H1 (cell line): Measurements from ENCODE around the gene ZFP69. TPM values are rescaled to one million over a fixed set of nuclear protein-coding genes. Genes with fewer than 3 reads are reported as not detected.
A peak's percentile ranks its signal among the peaks of the same experiment; 100 is the strongest.

Experiments used
- CTCF ChIA-PET: fragments of 300-600 bp; sonication (Branson Sonifier 250); formaldehyde crosslinking; loops from one replicate; lab custom pipeline; 2021; ENCODE audit not compliant: partially characterized antibody; lab: Charles Lee
- POLR2A ChIA-PET: fragments of 300-600 bp; sonication (Branson Sonifier 250); formaldehyde crosslinking; loops from one replicate; lab custom pipeline; 2021; ENCODE audit warnings: inconsistent platforms; ENCODE audit not compliant: partially characterized antibody; lab: Charles Lee
- DNase-seq, 2 experiments: peaks; one replicate each; pipeline versions ENCODE4 v3.0.0 to v3.0.0-alpha.2; 2010 to 2022; ENCODE audit warnings: low spot score in 2 of 2, low read depth in 1 of 2, mixed read lengths in 1 of 2
- FAIRE-seq: peaks from 2 replicates; lab custom pipeline; 2011; peaks lifted over from hg19 to GRCh38; lab: Jason Lieb, UNC
- H2AFZ ChIP-seq: 2 replicates; pipeline ENCODE4 v1.8.1; 2012; ENCODE audit warnings: low read length, inconsistent platforms
- H2AK5ac ChIP-seq: 2 replicates; pipeline ENCODE4 v1.6.1; 2013; ENCODE audit warnings: low read depth, low read length
- H2BK120ac ChIP-seq: replicated peaks from 2 replicates; pipeline ENCODE3; 2013; ENCODE audit warnings: low read depth, low read length, inconsistent platforms
- H2BK12ac ChIP-seq: 2 replicates; pipeline ENCODE4 v1.6.1; 2013; ENCODE audit warnings: low read depth, low read length
- H2BK15ac ChIP-seq: 2 replicates; pipeline ENCODE4 v1.6.1; 2013; ENCODE audit warnings: low read length
- H2BK20ac ChIP-seq: 2 replicates; pipeline ENCODE4 v1.6.1; 2013; ENCODE audit warnings: low read length
- H2BK5ac ChIP-seq: 2 replicates; pipeline ENCODE4 v1.6.1; 2013; ENCODE audit warnings: low read depth, low read length
- H3K14ac ChIP-seq: 2 replicates; pipeline ENCODE4 v1.6.1; 2013; ENCODE audit warnings: inconsistent platforms; ENCODE audit not compliant: insufficient read length
- H3K18ac ChIP-seq: 2 replicates; pipeline ENCODE4 v1.6.1; 2013; ENCODE audit warnings: low read length; ENCODE audit errors: extremely low read depth
- H3K23ac ChIP-seq: 2 replicates; pipeline ENCODE4 v1.6.1; 2013; ENCODE audit warnings: inconsistent platforms; ENCODE audit not compliant: insufficient read length
- H3K23me2 ChIP-seq: 2 replicates; pipeline ENCODE4 v1.6.1; 2013; ENCODE audit warnings: low read depth, low read length
- H3K27ac ChIP-seq: 2 replicates; pipeline ENCODE4 v1.6.1; 2011; ENCODE audit warnings: low read depth, low read length, inconsistent platforms
- H3K27me3 ChIP-seq, 4 experiments: replicated peaks in 1 of 4; 1 replicate in 1 of 4; 2 replicates in 3 of 4; pipeline versions ENCODE4 v1.6.1 to v1.8.1; 2011 to 2013; ENCODE audit warnings: low read length in 3 of 4, mild to moderate bottlenecking in 3 of 4, inconsistent platforms in 2 of 4, mixed read lengths in 2 of 4, moderate library complexity in 1 of 4; ENCODE audit not compliant: control insufficient read depth in 3 of 4, insufficient read depth in 3 of 4; ENCODE audit errors: extremely low read depth in 1 of 4
- H3K36me3 ChIP-seq, 4 experiments: 2 replicates each; pipeline versions ENCODE4 v1.6.1 to v1.8.1; 2011 to 2013; ENCODE audit warnings: mild to moderate bottlenecking in 4 of 4, low read length in 3 of 4, moderate library complexity in 2 of 4, control low read depth in 1 of 4, inconsistent platforms in 1 of 4; ENCODE audit not compliant: insufficient read depth in 4 of 4, control insufficient read depth in 2 of 4
- H3K4ac ChIP-seq: replicated peaks from 2 replicates; pipeline ENCODE3; 2013; ENCODE audit warnings: low read length, low read depth, mixed read lengths, inconsistent platforms; ENCODE audit not compliant: insufficient read length
- H3K4me1 ChIP-seq, 4 experiments: replicated peaks in 1 of 4; 1 replicate in 1 of 4; 2 replicates in 3 of 4; pipeline versions ENCODE4 v1.6.1 to v1.8.1; 2011 to 2013; ENCODE audit warnings: low read length in 3 of 4, inconsistent platforms in 2 of 4, mixed read lengths in 1 of 4; ENCODE audit not compliant: insufficient read depth in 4 of 4, control insufficient read depth in 3 of 4
- H3K4me2 ChIP-seq, 2 experiments: 2 replicates each; pipeline versions ENCODE4 v1.6.1 to v1.8.1; 2011 to 2013; ENCODE audit warnings: low read depth in 2 of 2, low read length in 2 of 2, control low read depth in 1 of 2, inconsistent platforms in 1 of 2, mild to moderate bottlenecking in 1 of 2; ENCODE audit not compliant: insufficient read depth in 1 of 2
- H3K4me3 ChIP-seq, 4 experiments: fragments of 200-600, 300-600 bp in 1 of 4; sonication (generic), shearing (Covaris generic), sonication (Bioruptor Twin) in 1 of 4; 2 replicates each; pipeline versions ENCODE4 v1.5.1 to v1.8.1; 2011 to 2016; ENCODE audit warnings: low read length in 4 of 4, low read depth in 3 of 4, control low read depth in 2 of 4, inconsistent platforms in 2 of 4, mild to moderate bottlenecking in 2 of 4, mixed read lengths in 1 of 4, moderate library complexity in 1 of 4; ENCODE audit not compliant: insufficient read depth in 2 of 4; ENCODE audit errors: extremely low read depth in 1 of 4
- H3K56ac ChIP-seq: replicated peaks from 2 replicates; pipeline ENCODE3; 2013; ENCODE audit warnings: low read depth, mild to moderate bottlenecking, mixed read lengths, low read length, inconsistent platforms; ENCODE audit not compliant: insufficient read length
- H3K79me1 ChIP-seq: 2 replicates; pipeline ENCODE4 v1.6.1; 2013; ENCODE audit warnings: low read depth, low read length, control low read depth
- H3K79me2 ChIP-seq, 2 experiments: 2 replicates each; pipeline versions ENCODE4 v1.6.1 to v1.8.1; 2012 to 2013; ENCODE audit warnings: low read length in 2 of 2, mild to moderate bottlenecking in 2 of 2, inconsistent platforms in 1 of 2; ENCODE audit not compliant: insufficient read depth in 2 of 2, control insufficient read depth in 1 of 2
- H3K9ac ChIP-seq, 4 experiments: replicated peaks in 1 of 4; 1 replicate in 1 of 4; 2 replicates in 3 of 4; pipeline versions ENCODE4 v1.6.1 to v1.8.1; 2011 to 2013; ENCODE audit warnings: low read depth in 3 of 4, low read length in 3 of 4, control low read depth in 2 of 4, mild to moderate bottlenecking in 2 of 4, moderate library complexity in 2 of 4, inconsistent platforms in 1 of 4; ENCODE audit errors: extremely low read depth in 1 of 4
- H3K9me3 ChIP-seq, 2 experiments: 2 replicates each; pipeline versions ENCODE4 v1.6.1 to v1.8.1; 2012 to 2013; ENCODE audit warnings: mild to moderate bottlenecking in 2 of 2, moderate library complexity in 2 of 2, control low read depth in 1 of 2, inconsistent platforms in 1 of 2, low read depth in 1 of 2, low read length in 1 of 2, mixed read lengths in 1 of 2; ENCODE audit not compliant: insufficient read depth in 2 of 2
- H4K20me1 ChIP-seq, 2 experiments: replicated peaks in 1 of 2; 2 replicates each; pipeline versions ENCODE3 to v1.8.1; 2011 to 2013; ENCODE audit warnings: inconsistent platforms in 2 of 2, low read length in 2 of 2, mild to moderate bottlenecking in 1 of 2; ENCODE audit not compliant: insufficient read depth in 2 of 2, control insufficient read depth in 1 of 2
- H4K5ac ChIP-seq: 2 replicates; pipeline ENCODE4 v1.6.1; 2013; ENCODE audit warnings: low read length, low read depth, mixed read lengths, inconsistent platforms; ENCODE audit not compliant: insufficient read length
- H4K8ac ChIP-seq: 2 replicates; pipeline ENCODE4 v1.8.0; 2013; ENCODE audit warnings: mild to moderate bottlenecking, moderate library complexity, low read length, inconsistent platforms; ENCODE audit not compliant: insufficient read depth; ENCODE audit errors: extremely low read depth
- H4K91ac ChIP-seq: replicated peaks from 2 replicates; pipeline ENCODE3; 2013; ENCODE audit warnings: low read length, mixed read lengths, inconsistent platforms; ENCODE audit not compliant: insufficient read length
- KDM5A ChIP-seq: fragments of 200-600 bp; IDR thresholded peaks from 2 replicates; pipeline ENCODE4 v1.7.1; 2012; ENCODE audit warnings: mild to moderate bottlenecking, low read length, inconsistent platforms, mixed read lengths
- SIN3A ChIP-seq, 2 experiments: IDR thresholded peaks in 1 of 2; conservative IDR thresholded peaks in 1 of 2; 2 replicates each; pipeline ENCODE4 v1.6.1; 2011 to 2012; ENCODE audit warnings: low read length in 2 of 2, improper control_type of control experiment in 1 of 2, low read depth in 1 of 2, mild to moderate bottlenecking in 1 of 2
- SRF ChIP-seq: IDR thresholded peaks from 2 replicates; pipeline ENCODE4 v1.6.1; 2011; ENCODE audit warnings: mild to moderate bottlenecking, low read depth, low read length, moderate library complexity
- WGBS, 2 experiments: shearing (Covaris generic) in 1 of 2; methylation state at CpG; one replicate each; pipeline versions ENCODE4 v1.1.6 to v1.1.7; 2013 to 2015; ENCODE audit warnings: low lambda C conversion rate in 2 of 2, mixed read lengths in 2 of 2, inconsistent platforms in 1 of 2, low coverage in 1 of 2, missing lambda C conversion rate in 1 of 2; ENCODE audit not compliant: insufficient replicate concordance in 2 of 2, insufficient coverage in 1 of 2, insufficient read length in 1 of 2; ENCODE audit errors: extremely low coverage in 1 of 2, missing lambda C conversion rate in 1 of 2; 5-methylcytosine and 5-hydroxymethylcytosine counted together
- polyA plus RNA-seq, 7 experiments: library from polyadenylated mRNA; depleted of rRNA in 3 of 7; stranded (reverse) in 5 of 7; unstranded in 2 of 7; fragments of >200 nt in 5 of 7; fragments of 200-250 nt in 2 of 7; gene quantifications; 1 replicate in 5 of 7; 2 replicates in 1 of 7; 4 replicates in 1 of 7; pipeline versions ENCODE4 v1.2.1 to v1.2.3, GENCODE V29; 2011 to 2013; ENCODE audit warnings: missing spikeins in 2 of 7, mixed read lengths in 2 of 7
- total RNA-seq: library from RNA; stranded (reverse); fragmentation: NEBNext Ultra II Directional; extraction: Animal tissue kit (Norgen Biotek cat#: 25700); gene quantifications from 2 replicates; pipeline ENCODE4 v1.2.1, GENCODE V29; 2021

Gene ZFP69
- total and polyA plus RNA-seq, 2 of the 8 experiments (the other 6 are each of a cell fraction or from before 2014, with no cell fraction given) = 1.0 to 4.3 TPM

GRCh38 chr1:40451238-40451585 lies 25.9 kb upstream of the ZFP69 start:
- Histone ChIP-seq H4K20me1 (no peaks in the 10 kb centered on the region), H3K9me3 (peaks cover 7 to 19% of the 10 kb centered on the region in 2 experiments; a peak in 3 of 4 replicates), H3K23me2 (peaks cover 10% of the 10 kb centered on the region; the same call in 1 of the 2 replicates), H3K23ac (no peak overlapping the region), H2BK120ac (no peak overlapping the region), H3K79me2 (peaks cover 0 to 6% of the 10 kb centered on the region in 2 experiments; a peak in 1 of 4 replicates), H2BK5ac (no peak overlapping the region), H2BK12ac (peak overlapping the region; percentile 71; the same call in 1 of the 2 replicates), H3K56ac (no peak overlapping the region), H2BK15ac (no peak overlapping the region), H3K14ac (no peak overlapping the region), H2AFZ (no peak overlapping the region), H3K4me2 (peak overlapping the region; percentile 79 to 97), H2AK5ac (peak overlapping the region; percentile 61; the same call in 1 of the 2 replicates), H2BK20ac (no peak overlapping the region), H3K4me1 (peaks cover 0 to 8% (median 2%) of the 10 kb centered on the region in 4 experiments; a peak in 5 of 7 replicates), H3K18ac (peak overlapping the region; percentile 62; the same call in 1 of the 2 replicates), H3K4me3 (peak overlapping the region; percentile 62 to 76 (median 68)), H3K27me3 (no peaks in the 10 kb centered on the region), H3K36me3 (peaks cover 0 to 32% (median 8%) of the 10 kb centered on the region in 4 experiments; a peak in 4 of 8 replicates), H3K4ac (no peak overlapping the region), H4K5ac (no peak overlapping the region), H3K9ac (peak overlapping the region in 2 of 4 experiments; percentile 76 to 81; a peak in 4 of 7 replicates), H4K91ac (no peak overlapping the region), H3K27ac (no peak overlapping the region), H3K79me1 (no peaks in the 10 kb centered on the region), H4K8ac (no peak overlapping the region)
- CTCF ChIA-PET = interaction anchor here (0.6 to 1.0 kb wide), 2 partner anchors 71 to 81 kb away, joined by 3 read pairs; no protein-coding TSS in a partner anchor
- FAIRE-seq (no peak), DNase-seq (no peak)
- 75% methylated on average over 1 of the region's 1 CpG; no CpG with 5 or more reads in 1 of the 2 experiments for WGBS, 2 experiments
- POLR2A ChIA-PET = interaction anchor here (0.6 to 2.0 kb wide), 14 partner anchors 9 to 240 kb away, joined by 3 to 7 read pairs (median 4); partner anchors contain the start of genes NFYC and ZNF684
- TF ChIP-seq SRF = no peak
- TF ChIP-seq KDM5A = no peak
- no peak for TF ChIP-seq SIN3A (conservative IDR thresholded peaks at IDR 0.05 in 1 of 2, IDR thresholded peaks at IDR 0.05 in 1 of 2; ENCODE audit: low read depth in 1 of 2, low read length in 2 of 2)
